ENCODE measurements around the gene PDZRN3. TPM values are rescaled to one million over a fixed set of nuclear protein-coding genes. Genes with fewer than 3 reads are reported as not detected.

The PDZRN3 gene
- total RNA-seq, 1 donor from 2014 or later, result 16.0 TPM

GRCh38 chr3:73624017-73624820, 522 bp downstream of the PDZRN3 start:
- peak overlapping the region; percentile 78 for H3K27ac ChIP-seq
- H3K4me3 ChIP-seq, result peak overlapping the region; percentile 58
- peaks cover 27% of the 10 kb centered on the region for H3K27me3 ChIP-seq (ENCODE audit: low read depth)
- no peaks in the 10 kb centered on the region for H3K36me3 ChIP-seq
- no peaks in the 10 kb centered on the region for H3K9me3 ChIP-seq
- intact Hi-C loops (cut with DNase I), result no loop called here
- no peak for DNase-seq
- peak; percentile 37 to 40 for ATAC-seq
- no peak for TF ChIP-seq CTCF (IDR thresholded peaks at IDR 0.05)
- no peaks in the 10 kb centered on the region for H3K4me1 ChIP-seq

- H3K27me3 ChIP-seq (ENCODE audit: low read depth), result peaks cover 27% of the 10 kb centered on the region
- peak overlapping the region; percentile 78 for H3K27ac ChIP-seq
- no peaks in the 10 kb centered on the region for H3K36me3 ChIP-seq
- peak overlapping the region; percentile 58 for H3K4me3 ChIP-seq
- no peaks in the 10 kb centered on the region for H3K9me3 ChIP-seq
- no peaks in the 10 kb centered on the region for H3K4me1 ChIP-seq
- intact Hi-C loops (cut with DNase I), result no loop called here
- DNase-seq (no peak), ATAC-seq (peak in 1 of 2 donors; percentile 29)
- TF ChIP-seq CTCF (IDR thresholded peaks at IDR 0.05), result no peak
Observed at GRCh38 chr3:73623346-73623745, 1.4 kb downstream of the PDZRN3 start.

DNA sequence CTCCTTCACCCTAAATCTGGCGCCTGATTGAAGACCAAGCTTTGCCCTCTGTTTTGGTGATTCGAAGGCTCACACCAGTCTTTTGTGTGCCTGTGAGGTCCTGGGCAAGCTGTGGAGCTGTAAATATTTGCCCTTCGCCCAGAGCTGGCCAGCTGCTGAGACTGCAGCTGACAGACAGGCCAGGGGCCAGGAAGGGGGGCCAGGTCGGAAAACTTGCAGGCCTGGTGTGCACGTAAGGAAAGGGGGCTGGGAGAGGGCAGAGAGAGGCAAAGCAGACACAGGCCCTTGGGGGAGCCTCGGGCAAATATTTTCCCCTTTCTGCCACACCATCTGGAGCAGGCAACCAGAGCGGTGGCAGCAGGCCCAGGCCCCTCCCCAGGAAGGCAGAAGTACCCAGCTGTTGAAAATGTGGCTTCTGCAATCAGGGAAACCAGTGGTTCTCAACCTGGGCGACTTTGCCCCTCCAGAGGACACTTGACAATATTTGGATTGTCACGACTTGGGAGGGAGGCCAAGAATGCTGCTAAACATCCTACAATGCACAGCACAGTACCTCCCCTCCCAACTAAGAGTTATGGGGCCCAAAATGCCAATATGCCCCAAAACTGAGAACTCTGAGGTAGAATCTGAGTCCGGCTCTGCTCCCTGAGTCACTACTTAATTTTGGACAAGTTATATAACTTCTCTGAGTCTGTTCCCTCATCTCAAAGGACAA, 2.5 kb downstream of the PDZRN3 start:
- Histone ChIP-seq H3K4me1 (no peaks in the 10 kb centered on the region), H3K4me3 (peak overlapping the region; percentile 58), H3K27ac (peak overlapping the region; percentile 31), H3K27me3 (ENCODE audit: low read depth) (peaks cover 27% of the 10 kb centered on the region), H3K36me3 (no peaks in the 10 kb centered on the region), H3K9me3 (no peaks in the 10 kb centered on the region)
- DNase-seq, result no peak
- ATAC-seq, result peak in 1 of 2 donors; percentile 16
- intact Hi-C loops (cut with DNase I), result no loop called here
- no peak for TF ChIP-seq CTCF (IDR thresholded peaks at IDR 0.05)

- no peak for DNase-seq
- H3K4me3 ChIP-seq, result peak overlapping the region; percentile 58
- intact Hi-C loops (cut with DNase I), result no loop called here
Observed at GRCh38 chr3:73621388-73621787, 3.4 kb downstream of the PDZRN3 start.

DNA sequence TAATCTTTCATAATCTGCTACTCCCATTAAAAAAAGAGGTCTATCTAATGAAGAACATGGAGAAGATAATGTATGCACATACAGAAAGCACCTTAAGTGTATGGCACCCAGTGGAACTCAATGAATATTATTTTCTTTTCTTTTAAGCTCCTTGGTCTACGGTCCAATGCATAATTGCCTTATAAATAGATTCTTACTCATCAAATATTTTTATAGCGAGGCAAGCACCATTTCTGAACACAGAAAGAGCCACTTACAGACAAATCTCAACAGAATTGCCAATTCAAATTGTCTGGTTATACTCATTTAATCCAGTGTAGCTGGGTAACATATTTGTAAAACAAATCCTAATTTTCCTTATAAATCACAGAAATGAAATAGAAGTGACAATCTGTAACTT, 6.3 kb downstream of the PDZRN3 start:
- Histone ChIP-seq H3K36me3 (no peaks in the 10 kb centered on the region), H3K27me3 (ENCODE audit: low read depth) (peaks cover 11% of the 10 kb centered on the region), H3K9me3 (no peaks in the 10 kb centered on the region), H3K4me1 (no peaks in the 10 kb centered on the region), H3K27ac (no peak overlapping the region), H3K4me3 (no peak overlapping the region)
- no peak for TF ChIP-seq CTCF (IDR thresholded peaks at IDR 0.05)
- DNase-seq (no peak), ATAC-seq (no peak)
- intact Hi-C loops (cut with DNase I), result no loop called here

More at GRCh38 chr3:73621388-73621787, 3.4 kb downstream of the PDZRN3 start:
- H3K9me3 ChIP-seq, result no peaks in the 10 kb centered on the region
- peaks cover 27% of the 10 kb centered on the region for H3K27me3 ChIP-seq (ENCODE audit: low read depth)
- H3K27ac ChIP-seq, result peak overlapping the region; percentile 31
- no peak for ATAC-seq
- no peak for TF ChIP-seq CTCF (IDR thresholded peaks at IDR 0.05)
- H3K4me1 ChIP-seq, result no peaks in the 10 kb centered on the region
- H3K36me3 ChIP-seq, result no peaks in the 10 kb centered on the region
